ENCODE measurements around the gene CASP3. TPM values are rescaled to one million over a fixed set of nuclear protein-coding genes. Genes with fewer than 3 reads are reported as not detected.

CASP3 gene
- total and polyA plus RNA-seq, 11 donors = 7.3 to 32.0 (median 15.8) TPM

DNA sequence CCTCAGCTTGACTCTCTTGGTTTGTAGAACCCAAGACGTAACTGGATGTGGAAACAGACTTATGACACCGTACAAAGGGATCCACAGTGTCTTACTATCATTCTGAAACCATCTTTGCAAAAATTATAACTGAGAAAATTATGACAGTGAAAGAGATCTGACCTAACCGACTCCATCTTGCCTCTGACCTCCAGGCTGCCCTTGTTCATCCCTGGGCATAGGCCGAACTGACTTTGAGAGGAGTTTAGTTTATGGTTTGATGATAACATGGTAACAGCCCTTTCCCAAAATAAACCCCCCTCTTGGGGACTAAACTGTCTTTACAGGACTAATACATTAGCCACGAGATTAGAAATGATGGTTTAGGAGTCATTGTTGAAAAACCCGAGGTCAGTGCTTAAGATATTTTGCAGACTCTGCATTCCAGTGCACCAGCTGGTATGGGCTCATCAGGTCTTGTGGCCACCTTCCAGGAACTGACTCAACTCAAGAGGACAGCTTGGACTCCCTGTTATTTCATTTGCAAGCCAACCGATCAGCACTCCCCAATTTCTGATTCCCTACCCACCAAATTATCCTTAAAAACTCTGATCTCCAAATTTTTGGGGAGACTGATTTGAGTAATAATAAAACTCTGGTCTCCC, 49.6 kb downstream of the CASP3 start:
- ATAC-seq (peak in 1 of 4 donors; percentile 47), DNase-seq (no peak)
- no peak overlapping the region for H3K4me3 ChIP-seq
- no peaks in the 10 kb centered on the region for H3K27me3 ChIP-seq
- intact Hi-C loops (cut with DNase I) = no loop called here
- peaks cover 0 to 14% (median 2%) of the 10 kb centered on the region in 12 donors for H3K9me3 ChIP-seq
- H3K27ac ChIP-seq = no peak overlapping the region
- WGBS, 4 donors = 63 to 80% (median 72%) methylated on average over 7 of the region's 7 CpGs
- no peaks in the 10 kb centered on the region for H3K36me3 ChIP-seq
- TF ChIP-seq POLR2A (IDR thresholded peaks at IDR 0.05) = no peak
- TF ChIP-seq, protein P1, sequence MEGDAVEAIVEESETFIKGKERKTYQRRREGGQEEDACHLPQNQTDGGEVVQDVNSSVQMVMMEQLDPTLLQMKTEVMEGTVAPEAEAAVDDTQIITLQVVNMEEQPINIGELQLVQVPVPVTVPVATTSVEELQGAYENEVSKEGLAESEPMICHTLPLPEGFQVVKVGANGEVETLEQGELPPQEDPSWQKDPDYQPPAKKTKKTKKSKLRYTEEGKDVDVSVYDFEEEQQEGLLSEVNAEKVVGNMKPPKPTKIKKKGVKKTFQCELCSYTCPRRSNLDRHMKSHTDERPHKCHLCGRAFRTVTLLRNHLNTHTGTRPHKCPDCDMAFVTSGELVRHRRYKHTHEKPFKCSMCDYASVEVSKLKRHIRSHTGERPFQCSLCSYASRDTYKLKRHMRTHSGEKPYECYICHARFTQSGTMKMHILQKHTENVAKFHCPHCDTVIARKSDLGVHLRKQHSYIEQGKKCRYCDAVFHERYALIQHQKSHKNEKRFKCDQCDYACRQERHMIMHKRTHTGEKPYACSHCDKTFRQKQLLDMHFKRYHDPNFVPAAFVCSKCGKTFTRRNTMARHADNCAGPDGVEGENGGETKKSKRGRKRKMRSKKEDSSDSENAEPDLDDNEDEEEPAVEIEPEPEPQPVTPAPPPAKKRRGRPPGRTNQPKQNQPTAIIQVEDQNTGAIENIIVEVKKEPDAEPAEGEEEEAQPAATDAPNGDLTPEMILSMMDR (IDR thresholded peaks at IDR 0.05) = no peak
- H3K4me1 ChIP-seq = peaks cover 0 to 13% (median 7%) of the 10 kb centered on the region in 12 donors

DNA sequence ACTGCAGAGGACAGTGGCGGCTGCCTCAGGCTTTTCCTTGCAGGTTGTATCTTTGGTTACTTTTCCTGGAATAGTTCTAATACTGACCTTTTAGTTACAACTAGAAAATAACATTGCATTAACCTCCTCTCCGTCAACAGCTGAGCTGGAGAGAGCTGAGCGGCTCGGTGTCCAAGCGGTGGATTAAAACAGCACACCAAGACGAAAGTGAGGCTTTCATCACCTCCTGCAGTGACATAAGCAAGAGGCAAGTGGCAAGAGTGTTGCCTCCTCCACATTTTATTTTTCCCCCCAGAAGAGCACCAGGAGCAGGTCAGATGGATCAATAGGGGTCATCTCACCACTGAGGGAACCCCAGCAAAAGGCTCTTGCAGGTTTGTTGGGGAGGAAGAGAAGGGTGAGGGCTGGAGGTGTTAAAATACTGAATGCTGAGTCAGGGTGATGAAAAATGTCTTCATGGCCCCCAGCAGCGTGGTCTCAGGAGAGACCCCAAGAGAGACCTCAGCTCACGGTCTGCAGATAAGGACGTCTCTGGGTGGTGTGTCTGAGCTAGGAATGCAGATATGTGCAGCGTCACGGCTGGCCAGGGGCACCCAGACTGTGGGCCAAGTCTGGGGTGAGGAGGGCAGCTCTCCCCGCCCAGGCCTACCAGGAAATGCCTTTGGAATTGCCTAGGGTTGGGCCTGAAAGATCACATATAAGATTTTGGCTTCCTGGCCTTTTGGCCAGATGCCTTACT, 50.3 kb downstream of the CASP3 start:
- WGBS, 4 donors = 32 to 46% (median 42%) methylated on average over 12 of the region's 12 CpGs
- Histone ChIP-seq H3K36me3 (no peaks in the 10 kb centered on the region), H3K4me1 (peaks cover 0 to 13% (median 7%) of the 10 kb centered on the region in 12 donors), H3K9me3 (peaks cover 0 to 7% (median 0%) of the 10 kb centered on the region in 12 donors), H3K27me3 (no peaks in the 10 kb centered on the region), H3K27ac (no peak overlapping the region), H3K4me3 (no peak overlapping the region)
- DNase-seq (peak in 1 of 5 donors; percentile 30), ATAC-seq (peak in 2 of 4 donors; percentile 54 to 70)
- TF ChIP-seq, protein P1 (IDR thresholded peaks at IDR 0.05) = no peak
- TF ChIP-seq POLR2A (IDR thresholded peaks at IDR 0.05) = no peak
- intact Hi-C loops (cut with DNase I) = no loop called here

DNA sequence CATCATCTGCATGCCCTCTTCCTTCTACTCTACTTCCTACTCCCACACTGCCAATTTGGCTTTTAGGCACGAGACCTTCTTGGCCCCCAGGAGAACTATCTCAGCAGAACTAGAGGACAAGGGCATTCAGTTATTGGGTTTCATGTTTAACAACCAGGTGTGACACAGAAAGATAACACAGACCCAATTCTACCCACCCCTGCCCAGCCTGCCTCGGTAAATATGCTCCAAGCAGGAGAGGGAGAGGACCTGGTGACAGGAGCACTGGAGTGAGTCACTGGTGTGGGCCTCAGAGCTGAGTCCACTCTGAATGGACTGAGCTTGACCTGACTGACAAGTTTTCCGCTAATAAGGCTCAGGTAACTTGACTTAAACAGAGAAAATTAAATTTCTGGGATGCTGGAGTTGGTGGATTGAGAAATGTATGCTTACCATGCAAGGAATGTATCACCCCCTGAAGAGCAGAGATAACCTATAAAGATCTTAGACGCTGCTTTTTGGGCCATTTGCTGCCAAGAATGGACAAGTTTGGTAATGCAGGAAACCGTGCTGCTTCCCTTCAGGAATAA, 52.5 kb downstream of the CASP3 start:
- TF ChIP-seq, protein P1 (IDR thresholded peaks at IDR 0.05) = no peak
- no peak for TF ChIP-seq POLR2A (IDR thresholded peaks at IDR 0.05)
- H3K27ac ChIP-seq = no peak overlapping the region
- intact Hi-C loops (cut with DNase I) = no loop called here

DNA sequence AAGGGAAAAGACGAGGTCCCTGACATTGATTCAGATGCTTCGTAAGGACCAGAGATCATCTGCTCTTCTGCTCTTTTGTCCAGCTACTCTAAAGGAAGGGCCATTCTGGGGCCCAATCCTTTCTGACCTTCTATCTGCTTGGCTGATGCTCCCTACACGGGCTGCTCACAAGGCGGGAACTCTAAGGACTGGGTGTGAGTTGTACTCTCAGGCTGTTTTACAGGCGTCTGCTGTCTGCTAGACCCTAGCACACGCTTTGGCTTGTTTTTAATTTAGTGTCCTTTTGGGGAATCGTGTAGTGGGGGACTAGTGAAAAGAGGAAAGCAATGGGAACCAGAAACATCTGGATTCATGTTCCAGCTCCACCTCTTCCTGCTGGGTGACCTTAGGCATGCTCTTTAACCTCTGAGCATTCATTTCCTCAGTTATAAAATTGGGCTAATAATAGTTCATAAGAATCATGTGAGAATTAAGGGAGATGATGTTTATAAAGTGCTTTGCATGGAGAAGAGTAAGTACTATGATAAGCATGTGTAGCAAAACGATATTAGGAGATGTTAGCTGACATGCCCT, 53.1 kb downstream of the CASP3 start:
- WGBS, 4 donors = 61 to 67% (median 62%) methylated on average over 8 of the region's 8 CpGs
- Histone ChIP-seq H3K36me3 (no peaks in the 10 kb centered on the region), H3K27ac (no peak overlapping the region), H3K9me3 (no peaks in the 10 kb centered on the region), H3K4me1 (peaks cover 0 to 13% (median 7%) of the 10 kb centered on the region in 12 donors), H3K4me3 (no peak overlapping the region), H3K27me3 (no peaks in the 10 kb centered on the region)
- TF ChIP-seq, protein P1 (IDR thresholded peaks at IDR 0.05) = no peak
- TF ChIP-seq POLR2A (IDR thresholded peaks at IDR 0.05) = no peak
- intact Hi-C loops (cut with DNase I) = no loop called here
- DNase-seq = no peak
- ATAC-seq = peak in 2 of 4 donors; percentile 18 to 36

More for the DNA sequence above, 52.5 kb downstream of the CASP3 start:
- no peaks in the 10 kb centered on the region for H3K27me3 ChIP-seq
- DNase-seq (no peak), ATAC-seq (no peak)
- no peak overlapping the region for H3K4me3 ChIP-seq
- no peaks in the 10 kb centered on the region for H3K9me3 ChIP-seq
- no peaks in the 10 kb centered on the region for H3K36me3 ChIP-seq
- WGBS, 4 donors = 45 to 54% (median 52%) methylated on average over 5 of the region's 5 CpGs
- H3K4me1 ChIP-seq = peaks cover 0 to 13% (median 7%) of the 10 kb centered on the region in 12 donors
